Measurements from ENCODE around the gene TOB2.

Gene TOB2

GRCh38 chr22:41387341-41387740 is 59.3 kb downstream of the TOB2 start:
- no peak for DNase-seq (ENCODE audit: low read depth, low spot score)

GRCh38 chr22:41384128-41384527 is 62.5 kb downstream of the TOB2 start:
- DNase-seq (ENCODE audit: low read depth, low spot score): no peak
